Stomach (tissue), 4 donors: ENCODE measurements around the gene ZNF763.

Experiments
- CTCF ChIP-seq, 7 experiments: fragments of 450-650 bp in 4 of 7; fragments of 200-600 bp in 3 of 7; sonication (generic) in 3 of 7; IDR thresholded peaks; one replicate each; pipeline ENCODE4 v1.5.1; 2016 to 2019; ENCODE audit warnings: antibody characterized with exemption in 7 of 7, control low read depth in 2 of 7, mild to moderate bottlenecking in 1 of 7
- EP300 ChIP-seq: sonication (generic); formaldehyde crosslinking; IDR thresholded peaks from one replicate; pipeline ENCODE4 v1.6.1; 2017; ENCODE audit warnings: antibody characterized with exemption
- POLR2A ChIP-seq, 4 donors: fragments of 450-650 bp; IDR thresholded peaks; one replicate each; pipeline ENCODE4 v1.6.1; 2016; ENCODE audit warnings: antibody characterized with exemption in 4 of 4, control low read depth in 2 of 4, mild to moderate bottlenecking in 1 of 4, moderate library complexity in 1 of 4
- POLR2AphosphoS5 ChIP-seq, 3 donors: sonication (generic); formaldehyde crosslinking; IDR thresholded peaks; one replicate each; pipeline ENCODE4 v1.6.1; 2016; ENCODE audit warnings: antibody characterized with exemption in 3 of 3

DNA sequence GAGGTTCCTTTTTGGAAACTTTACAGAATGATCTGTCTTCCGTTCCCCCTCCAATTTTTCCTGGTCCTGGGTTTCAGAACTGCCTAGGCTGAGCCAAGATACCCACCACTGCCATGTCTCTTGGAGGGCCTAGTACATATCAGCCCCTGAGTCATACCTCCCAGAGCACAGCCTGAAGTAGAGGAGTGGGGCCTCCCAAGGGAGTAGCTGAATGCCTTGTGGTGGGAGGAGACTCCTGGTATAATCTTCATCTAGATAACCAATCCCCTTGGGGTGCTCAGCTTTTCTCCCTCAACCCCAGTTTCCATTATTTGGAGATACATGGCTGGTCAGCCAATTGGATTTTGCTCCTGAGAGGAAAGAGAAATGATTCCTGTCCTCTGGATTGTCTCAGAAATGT lies 30.3 kb downstream of the ZNF763 start:
- no peak for TF ChIP-seq CTCF (IDR thresholded peaks at IDR 0.05)
- no peak for TF ChIP-seq POLR2A (IDR thresholded peaks at IDR 0.05)
- TF ChIP-seq EP300: no peak
- no peak for TF ChIP-seq POLR2AphosphoS5 (IDR thresholded peaks at IDR 0.05)
